Keratinocyte (primary cell): ENCODE data around the gene ZNF726. TPM values are rescaled to one million over a fixed set of nuclear protein-coding genes. Genes with fewer than 3 reads are reported as not detected.

Source experiments
- DNase-seq: peaks from one replicate; pipeline ENCODE4 v3.0.0-alpha.2; 2011; ENCODE audit warnings: low read depth, missing footprints, low spot score
- FAIRE-seq: peaks from 2 replicates; lab custom pipeline; 2011; peaks lifted over from hg19 to GRCh38; lab: Jason Lieb, UNC
- H2AFZ ChIP-seq: 2 replicates; pipeline ENCODE4 v1.6.0; 2012; ENCODE audit warnings: low read length, control low read depth, inconsistent platforms; ENCODE audit not compliant: control insufficient read depth
- H3K27ac ChIP-seq: 2 replicates; pipeline ENCODE4 v1.5.1; 2011; ENCODE audit warnings: low read length; ENCODE audit not compliant: control insufficient read depth, insufficient read depth
- H3K27me3 ChIP-seq: 3 replicates; pipeline ENCODE4 v1.6.0; 2011; ENCODE audit warnings: low read length; ENCODE audit not compliant: control insufficient read depth, insufficient read depth; ENCODE audit errors: extremely low read depth
- H3K36me3 ChIP-seq, 2 experiments: 2 replicates in 1 of 2; 3 replicates in 1 of 2; pipeline ENCODE4 v1.5.1; 2011; ENCODE audit warnings: low read length in 2 of 2, mild to moderate bottlenecking in 1 of 2; ENCODE audit not compliant: control insufficient read depth in 2 of 2, insufficient read depth in 2 of 2; ENCODE audit errors: extremely low read depth in 1 of 2
- H3K4me1 ChIP-seq: 3 replicates; pipeline ENCODE4 v1.5.1; 2011; ENCODE audit warnings: low read length; ENCODE audit not compliant: control insufficient read depth, insufficient read depth; ENCODE audit errors: extremely low read depth
- H3K4me2 ChIP-seq: 3 replicates; pipeline ENCODE4 v1.6.0; 2011; ENCODE audit warnings: low read depth, low read length; ENCODE audit not compliant: control insufficient read depth, insufficient read depth; ENCODE audit errors: extremely low read depth
- H3K4me3 ChIP-seq, 3 experiments: fragments of 200-600 bp in 1 of 3; sonication (generic) in 1 of 3; 2 replicates in 2 of 3; 3 replicates in 1 of 3; pipeline ENCODE4 v1.5.1; 2011 to 2016; ENCODE audit warnings: low read length in 3 of 3, mild to moderate bottlenecking in 3 of 3, control low read depth in 2 of 3, inconsistent platforms in 1 of 3, low read depth in 1 of 3, mixed read lengths in 1 of 3, mixed run types in 1 of 3, moderate library complexity in 1 of 3; ENCODE audit not compliant: control insufficient read depth in 2 of 3, insufficient read depth in 2 of 3; ENCODE audit errors: extremely low read depth in 1 of 3
- H3K79me2 ChIP-seq: 2 replicates; pipeline ENCODE4 v1.6.0; 2012; ENCODE audit warnings: low read length; ENCODE audit not compliant: control insufficient read depth, insufficient read depth
- H3K9ac ChIP-seq: 3 replicates; pipeline ENCODE4 v1.6.0; 2011; ENCODE audit warnings: low read length; ENCODE audit not compliant: control insufficient read depth, insufficient read depth; ENCODE audit errors: extremely low read depth
- H3K9me1 ChIP-seq: 3 replicates; pipeline ENCODE4 v1.6.0; 2011; ENCODE audit warnings: low read length; ENCODE audit not compliant: control insufficient read depth, insufficient read depth; ENCODE audit errors: extremely low read depth
- H3K9me3 ChIP-seq: 2 replicates; pipeline ENCODE4 v1.5.1; 2012; ENCODE audit warnings: low read depth, low read length; ENCODE audit not compliant: control insufficient read depth
- H4K20me1 ChIP-seq: 3 replicates; pipeline ENCODE4 v1.6.0; 2011; ENCODE audit warnings: low read length; ENCODE audit not compliant: control insufficient read depth, insufficient read depth; ENCODE audit errors: extremely low read depth
- CTCF ChIP-seq, 3 experiments: IDR thresholded peaks in 1 of 3; conservative IDR thresholded peaks in 1 of 3; optimal IDR thresholded peaks in 1 of 3; 2 replicates in 2 of 3; 3 replicates in 1 of 3; pipeline versions ENCODE3 to v1.5.1; 2011; ENCODE audit warnings: low read length in 3 of 3, mild to moderate bottlenecking in 3 of 3, moderate library complexity in 2 of 3, control low read depth in 1 of 3, inconsistent platforms in 1 of 3; ENCODE audit not compliant: insufficient read depth in 2 of 3; ENCODE audit errors: extremely low read depth in 1 of 3
- EZH2 ChIP-seq: IDR thresholded peaks from one replicate; pipeline ENCODE4 v1.6.1; 2012; ENCODE audit warnings: inconsistent platforms, mild to moderate bottlenecking, low read length, moderate library complexity
- dilution Hi-C: fragments of 300-500 bp; cut with MboI; formaldehyde crosslinking; loops from one replicate; pipeline ENCODE4 v1.7.0; 2020; ENCODE audit warnings: low sequenced_read_pairs; ENCODE audit not compliant: extremely low pct_ligation_motif_present
- polyA plus RNA-seq, 5 experiments: library from polyadenylated mRNA; depleted of rRNA in 3 of 5; stranded (reverse) in 3 of 5; stranded (forward) in 1 of 5; unstranded in 1 of 5; fragments of >200 nt; gene quantifications; 1 replicate in 1 of 5; 2 replicates in 3 of 5; 3 replicates in 1 of 5; pipeline versions ENCODE4 v1.2.1 to v1.2.3, GENCODE V29; 2011 to 2012; ENCODE audit warnings: missing spikeins in 2 of 5, low read depth in 1 of 5, low replicate concordance in 1 of 5

The ZNF726 gene
- polyA plus RNA-seq, 1 donor (not counting 4 experiments of a cell fraction or from before 2014, with no cell fraction given) = 1.6 TPM

DNA sequence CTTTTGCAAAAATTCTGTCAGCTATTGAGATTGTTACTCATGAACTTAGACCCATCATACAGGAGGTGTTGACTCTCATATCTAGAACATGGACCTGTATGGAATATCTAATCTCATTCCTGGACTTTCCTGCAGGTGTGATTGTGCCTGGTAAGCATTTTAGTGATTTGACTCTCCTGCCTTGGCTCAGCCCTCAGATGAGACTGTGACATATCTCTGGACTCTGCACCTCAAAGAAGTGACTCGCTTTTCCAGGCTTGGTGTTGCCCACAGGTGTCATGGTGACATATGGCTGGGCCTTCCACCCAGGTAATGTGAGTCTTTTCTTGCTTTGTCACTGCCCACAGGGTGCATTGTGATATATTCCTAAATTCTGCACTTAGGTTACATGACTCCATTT, 17.8 kb upstream of the ZNF726 start:
- Histone ChIP-seq H3K9ac (no peak overlapping the region), H3K27me3 (no peaks in the 10 kb centered on the region), H3K9me3 (peaks cover 1% of the 10 kb centered on the region), H3K27ac (no peak overlapping the region), H2AFZ (no peak overlapping the region), H3K9me1 (no peaks in the 10 kb centered on the region), H3K79me2 (no peaks in the 10 kb centered on the region), H3K4me2 (no peak overlapping the region), H3K36me3 (no peaks in the 10 kb centered on the region), H3K4me3 (no peak overlapping the region), H3K4me1 (no peaks in the 10 kb centered on the region), H4K20me1 (no peaks in the 10 kb centered on the region)
- dilution Hi-C loops = no loop called here
- TF ChIP-seq EZH2 = no peak
- no peak for TF ChIP-seq CTCF (optimal IDR thresholded peaks at IDR 0.05 in 1 of 3, IDR thresholded peaks at IDR 0.05 in 1 of 3, conservative IDR thresholded peaks at IDR 0.05 in 1 of 3; ENCODE audit: extremely low read depth in 1 of 3, insufficient read depth in 2 of 3, low read length in 3 of 3)
- no peak for DNase-seq
- no peak for FAIRE-seq

DNA sequence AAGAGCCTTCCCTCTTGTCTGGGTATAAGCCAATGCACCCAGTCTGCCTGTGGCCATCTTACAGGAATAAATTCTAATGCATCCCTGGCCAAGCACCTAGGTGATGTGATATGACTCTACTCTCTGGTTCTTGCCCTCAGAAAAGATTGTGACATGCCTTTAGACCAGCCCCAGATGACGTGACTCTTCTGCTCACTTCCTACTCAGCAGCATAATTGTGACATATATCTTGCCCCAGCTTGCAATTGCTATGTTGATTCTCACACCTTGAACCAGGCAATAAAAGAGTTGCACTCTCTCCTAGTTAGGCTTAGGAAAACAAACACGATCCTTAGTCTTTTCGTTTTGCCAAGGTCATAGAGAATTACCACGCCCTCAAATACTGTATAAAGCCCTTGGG, 13.3 kb upstream of the ZNF726 start:
- Histone ChIP-seq H3K79me2 (no peaks in the 10 kb centered on the region), H3K9ac (no peak overlapping the region), H3K9me1 (no peaks in the 10 kb centered on the region), H3K4me2 (no peak overlapping the region), H3K27me3 (no peaks in the 10 kb centered on the region), H3K4me3 (no peak overlapping the region), H3K36me3 (no peaks in the 10 kb centered on the region), H4K20me1 (no peaks in the 10 kb centered on the region), H2AFZ (no peak overlapping the region), H3K27ac (no peak overlapping the region), H3K9me3 (peaks cover 1% of the 10 kb centered on the region), H3K4me1 (no peaks in the 10 kb centered on the region)
- FAIRE-seq (no peak), DNase-seq (no peak)
- dilution Hi-C loops = no loop called here
- TF ChIP-seq EZH2 (no peak), CTCF (optimal IDR thresholded peaks at IDR 0.05 in 1 of 3, IDR thresholded peaks at IDR 0.05 in 1 of 3, conservative IDR thresholded peaks at IDR 0.05 in 1 of 3; ENCODE audit: extremely low read depth in 1 of 3, insufficient read depth in 2 of 3, low read length in 3 of 3) (no peak)
